H1 (cell line): ENCODE data around the gene CHN2.

Experiments used
- BRCA1 ChIP-seq: IDR thresholded peaks from 2 replicates; pipeline ENCODE4 v1.6.1; 2012; ENCODE audit warnings: low read depth, low read length, improper control_type of control experiment
- CEBPB ChIP-seq: IDR thresholded peaks from 2 replicates; pipeline ENCODE4 v1.6.1; 2012; ENCODE audit warnings: low read depth, low read length
- CTBP2 ChIP-seq: IDR thresholded peaks from 2 replicates; pipeline ENCODE4 v1.7.0; 2011; ENCODE audit warnings: borderline replicate concordance, mild to moderate bottlenecking, moderate library complexity, mixed read lengths, low read length; ENCODE audit not compliant: insufficient read depth, insufficient read length
- CTCF ChIP-seq, 3 experiments: IDR thresholded peaks; 1 replicate in 2 of 3; 2 replicates in 1 of 3; pipeline versions ENCODE4 v1.5.1 to v1.6.1; 2011; ENCODE audit warnings: low read length in 3 of 3, mild to moderate bottlenecking in 3 of 3, inconsistent platforms in 2 of 3, low read depth in 1 of 3, moderate library complexity in 1 of 3; ENCODE audit not compliant: insufficient read depth in 1 of 3; ENCODE audit errors: control extremely low read depth in 1 of 3
- JUND ChIP-seq: IDR thresholded peaks from 2 replicates; pipeline ENCODE4 v1.6.1; 2011; ENCODE audit warnings: mild to moderate bottlenecking, improper control_type of control experiment, low read length
- MAFK ChIP-seq: IDR thresholded peaks from 2 replicates; pipeline ENCODE4 v1.6.1; 2012; ENCODE audit warnings: low read depth, mild to moderate bottlenecking, improper control_type of control experiment, low read length
- POLR2A ChIP-seq, 2 experiments: IDR thresholded peaks; 1 replicate in 1 of 2; 2 replicates in 1 of 2; pipeline ENCODE4 v1.6.1; 2011; ENCODE audit warnings: low read depth in 2 of 2, low read length in 2 of 2, mild to moderate bottlenecking in 2 of 2; ENCODE audit errors: control extremely low read depth in 1 of 2
- SIN3A ChIP-seq, 2 experiments: IDR thresholded peaks in 1 of 2; conservative IDR thresholded peaks in 1 of 2; 2 replicates each; pipeline ENCODE4 v1.6.1; 2011 to 2012; ENCODE audit warnings: low read length in 2 of 2, improper control_type of control experiment in 1 of 2, low read depth in 1 of 2, mild to moderate bottlenecking in 1 of 2
- YY1 ChIP-seq: IDR thresholded peaks from 2 replicates; pipeline ENCODE4 v1.6.1; 2011; ENCODE audit warnings: low read depth, mild to moderate bottlenecking, low read length
- ZNF274 ChIP-seq: IDR thresholded peaks from 2 replicates; pipeline ENCODE4 v1.7.0; 2012; ENCODE audit warnings: low read length, borderline replicate concordance; ENCODE audit errors: extremely low read depth

- TF ChIP-seq CTCF (IDR thresholded peaks at IDR 0.05; ENCODE audit: control extremely low read depth in 1 of 3, insufficient read depth in 1 of 3, low read depth in 1 of 3, low read length in 3 of 3) (no peak), CEBPB (no peak), ZNF274 (no peak), POLR2A (IDR thresholded peaks at IDR 0.05; ENCODE audit: control extremely low read depth in 1 of 2, low read depth in 2 of 2, low read length in 2 of 2) (no peak), JUND (no peak), SIN3A (conservative IDR thresholded peaks at IDR 0.05 in 1 of 2, IDR thresholded peaks at IDR 0.05 in 1 of 2; ENCODE audit: low read depth in 1 of 2, low read length in 2 of 2) (no peak), MAFK (no peak), YY1 (no peak), BRCA1 (no peak), CTBP2 (no peak)
Observed at GRCh38 chr7:29314148-29314547, 119.6 kb downstream of the CHN2 start.
